Renal cortical epithelial cell (primary cell): Measurements from ENCODE around the gene APEH. TPM values are rescaled to one million over a fixed set of nuclear protein-coding genes. Genes with fewer than 3 reads are reported as not detected.

Experiments
- DNase-seq: peaks from one replicate; pipeline ENCODE4 v3.0.0-alpha.2; 2011; ENCODE audit warnings: low read depth
- total RNA-seq: library from RNA; depleted of rRNA; stranded (reverse); fragments of >200 nt; gene quantifications from 2 replicates; pipeline ENCODE4 v1.2.3, GENCODE V29; 2014

Gene APEH
- total RNA-seq, 1 donor from 2014 or later, result 233 TPM

DNA sequence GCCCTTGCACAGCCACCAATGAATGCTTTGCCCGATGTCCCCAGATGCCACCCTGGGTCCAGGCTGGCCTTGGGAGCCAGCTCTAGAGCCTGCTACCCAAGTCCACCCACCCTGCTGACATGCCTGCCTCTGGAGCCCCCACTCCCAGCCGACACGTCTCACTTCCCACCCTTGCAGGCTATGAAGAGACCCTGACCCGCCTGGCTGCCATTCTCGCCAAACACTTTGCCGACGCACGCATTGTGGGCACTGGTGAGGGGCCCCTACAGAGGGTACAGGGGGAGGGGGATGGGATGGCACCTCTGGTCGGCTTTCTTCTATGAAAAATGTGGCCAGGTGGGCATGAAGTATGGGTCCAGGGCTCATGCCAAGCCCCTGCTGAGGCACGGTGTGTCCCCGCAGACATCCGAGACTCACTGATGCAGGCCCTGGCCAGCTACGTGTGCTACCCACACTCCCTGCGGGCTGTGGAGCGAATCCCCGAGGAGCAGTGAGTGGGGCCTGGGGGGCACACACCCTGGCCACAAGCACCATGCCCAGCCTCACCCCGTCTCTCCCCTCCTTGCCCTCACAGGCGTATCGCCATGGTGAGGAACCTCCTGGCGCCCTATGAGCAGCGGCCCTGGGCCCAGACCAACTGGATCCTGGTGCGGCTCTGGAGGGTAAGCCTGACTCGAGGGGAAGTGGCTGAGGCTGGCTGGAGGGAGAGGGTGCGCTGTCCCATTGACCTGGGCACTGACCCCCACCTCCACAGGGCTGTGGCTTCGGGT lies 39.4 kb downstream of the APEH start:
- DNase-seq, result no peak

DNA sequence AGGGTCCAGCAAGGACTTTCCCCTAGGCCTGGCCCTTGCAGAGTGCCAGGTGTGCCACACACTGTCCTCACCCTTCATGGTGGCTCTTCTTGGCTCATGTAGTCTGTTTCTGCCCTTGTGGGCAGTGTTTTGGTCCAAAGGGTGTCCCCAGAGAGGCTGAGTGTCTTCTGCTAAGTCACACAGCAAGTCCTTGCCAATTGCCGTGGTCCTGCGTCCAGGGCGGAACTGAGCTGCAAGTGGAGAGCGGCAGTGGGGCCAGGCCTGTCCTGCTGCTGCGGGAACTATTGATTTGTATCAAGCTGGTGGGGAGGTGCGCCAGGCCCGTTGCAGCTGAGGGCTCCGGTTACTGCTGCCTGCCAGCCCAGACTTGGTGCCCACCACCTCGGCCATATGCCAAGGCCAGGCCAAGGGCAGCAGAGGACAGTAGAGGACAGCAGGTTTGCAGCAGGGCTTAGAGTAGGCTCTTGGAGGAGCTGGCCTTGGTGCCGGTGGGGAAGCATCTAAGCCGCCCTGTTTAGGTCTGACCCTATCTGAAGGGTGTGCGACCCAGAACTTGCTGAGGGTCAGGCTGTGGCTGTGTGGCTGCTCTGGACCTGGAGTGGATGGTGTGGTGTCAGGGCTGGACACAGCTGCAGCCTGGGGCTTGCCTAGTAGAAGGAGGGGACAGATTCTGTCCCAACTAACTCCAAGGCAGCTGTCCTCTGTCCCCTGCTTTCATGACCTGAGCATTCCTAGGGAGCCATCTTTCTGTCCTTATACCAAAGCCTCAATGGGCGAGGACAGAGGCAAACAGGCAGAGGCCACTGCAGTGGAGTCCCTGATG lies 40.8 kb downstream of the APEH start:
- DNase-seq, result no peak

DNA sequence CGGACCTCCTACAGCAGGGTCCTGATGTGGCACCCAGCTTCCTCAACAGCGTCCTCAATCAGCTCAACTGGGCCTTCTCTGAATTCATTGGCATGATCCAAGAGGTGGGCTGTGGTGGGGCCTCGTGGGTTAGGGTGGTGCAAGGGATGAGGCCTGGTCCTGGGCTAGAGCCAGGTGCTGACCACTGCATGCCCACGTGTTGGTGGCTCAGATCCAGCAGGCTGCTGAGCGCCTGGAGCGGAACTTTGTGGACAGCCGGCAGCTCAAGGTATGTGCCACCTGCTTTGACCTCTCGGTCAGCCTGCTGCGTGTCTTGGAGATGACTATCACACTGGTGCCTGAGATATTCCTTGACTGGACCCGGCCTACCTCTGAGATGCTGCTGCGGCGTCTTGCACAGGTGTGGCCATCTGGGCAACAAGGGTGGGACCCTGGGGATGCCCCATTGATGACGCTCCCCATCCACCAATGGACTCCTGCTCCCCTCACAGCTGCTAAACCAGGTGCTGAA lies 41.5 kb downstream of the APEH start:
- DNase-seq, result no peak

DNA sequence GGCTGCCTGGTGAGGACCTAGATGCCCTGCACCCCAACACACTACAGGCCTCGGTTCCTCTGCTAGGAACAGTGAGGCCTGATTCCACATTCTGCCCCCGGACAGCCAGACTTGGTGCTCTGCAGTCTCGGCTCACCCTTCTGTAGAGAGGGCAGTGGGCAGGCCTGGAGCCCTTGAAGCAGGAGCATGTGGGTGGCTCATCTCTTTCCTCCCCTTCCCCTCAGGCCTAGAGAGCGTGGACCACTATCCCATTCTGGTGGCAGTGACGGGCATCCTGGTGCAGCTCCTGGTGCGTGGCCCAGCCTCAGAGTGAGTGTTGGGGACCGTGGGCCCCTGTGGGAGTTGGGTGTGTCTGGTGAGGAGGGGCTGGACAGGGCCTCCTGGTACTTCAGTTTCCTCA lies 42.0 kb downstream of the APEH start:
- no peak for DNase-seq

DNA sequence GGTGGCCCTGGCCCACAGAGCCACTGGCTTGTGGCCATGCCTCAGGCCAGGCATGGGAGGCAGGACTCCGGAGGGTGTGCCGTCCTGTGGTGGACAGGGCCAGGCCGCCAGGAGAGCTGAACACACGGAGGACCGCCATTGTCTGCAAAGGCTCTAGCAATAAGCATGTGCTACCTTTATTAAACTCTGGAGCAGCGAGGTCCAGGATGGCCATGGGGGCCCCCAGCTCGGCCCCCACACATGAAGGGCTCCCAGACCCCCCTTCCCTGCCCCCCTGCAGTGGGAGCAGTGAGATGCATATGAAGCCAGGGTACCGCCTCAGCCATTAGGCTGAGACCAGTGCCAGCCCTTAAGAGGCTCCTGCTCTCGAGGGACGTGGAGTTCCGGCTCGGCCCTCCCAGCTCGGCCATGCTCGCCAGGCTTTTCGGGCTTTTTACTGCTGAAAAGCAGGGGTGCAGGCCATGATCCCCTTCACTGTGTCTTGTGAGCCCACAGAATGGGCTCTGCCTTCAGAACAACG lies 42.6 kb downstream of the APEH start:
- DNase-seq, result no peak

DNA sequence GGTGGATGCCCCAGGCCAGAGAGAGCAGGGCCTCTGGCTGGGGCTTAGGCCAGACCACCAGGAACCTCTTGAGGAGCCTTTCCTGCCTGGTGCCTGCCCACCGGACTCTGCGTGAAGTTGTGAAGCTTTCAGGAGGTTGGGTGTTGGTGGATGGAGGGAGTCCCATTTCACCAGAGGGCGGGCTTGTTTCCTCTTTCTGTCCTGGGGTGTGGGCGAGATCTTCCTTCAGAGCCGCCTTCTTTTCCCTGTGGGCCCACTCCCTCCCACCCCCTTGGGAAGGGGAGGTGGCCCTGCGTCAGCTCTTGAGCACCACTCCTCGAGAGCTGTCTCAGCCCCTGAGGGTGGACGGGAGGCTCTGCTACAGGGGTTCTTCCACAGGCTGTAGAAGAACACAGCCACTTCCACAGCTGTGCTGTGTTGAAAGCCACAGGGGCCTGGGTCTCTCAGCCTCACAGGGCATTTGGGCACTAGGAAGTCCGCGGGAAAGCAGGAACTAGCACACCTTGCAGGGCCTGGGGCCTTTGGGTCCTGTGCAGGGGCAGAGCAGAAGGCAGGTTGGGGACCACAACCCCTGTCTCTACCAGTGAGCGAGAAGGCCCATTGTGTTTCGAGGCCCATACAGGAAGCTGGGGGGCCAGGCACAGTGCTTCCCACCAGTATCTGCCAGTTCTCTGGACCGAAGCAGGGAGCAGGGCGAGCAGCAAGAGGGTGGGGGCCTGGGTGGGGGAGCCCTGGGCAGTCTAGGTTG lies 43.2 kb downstream of the APEH start:
- no peak for DNase-seq

DNA sequence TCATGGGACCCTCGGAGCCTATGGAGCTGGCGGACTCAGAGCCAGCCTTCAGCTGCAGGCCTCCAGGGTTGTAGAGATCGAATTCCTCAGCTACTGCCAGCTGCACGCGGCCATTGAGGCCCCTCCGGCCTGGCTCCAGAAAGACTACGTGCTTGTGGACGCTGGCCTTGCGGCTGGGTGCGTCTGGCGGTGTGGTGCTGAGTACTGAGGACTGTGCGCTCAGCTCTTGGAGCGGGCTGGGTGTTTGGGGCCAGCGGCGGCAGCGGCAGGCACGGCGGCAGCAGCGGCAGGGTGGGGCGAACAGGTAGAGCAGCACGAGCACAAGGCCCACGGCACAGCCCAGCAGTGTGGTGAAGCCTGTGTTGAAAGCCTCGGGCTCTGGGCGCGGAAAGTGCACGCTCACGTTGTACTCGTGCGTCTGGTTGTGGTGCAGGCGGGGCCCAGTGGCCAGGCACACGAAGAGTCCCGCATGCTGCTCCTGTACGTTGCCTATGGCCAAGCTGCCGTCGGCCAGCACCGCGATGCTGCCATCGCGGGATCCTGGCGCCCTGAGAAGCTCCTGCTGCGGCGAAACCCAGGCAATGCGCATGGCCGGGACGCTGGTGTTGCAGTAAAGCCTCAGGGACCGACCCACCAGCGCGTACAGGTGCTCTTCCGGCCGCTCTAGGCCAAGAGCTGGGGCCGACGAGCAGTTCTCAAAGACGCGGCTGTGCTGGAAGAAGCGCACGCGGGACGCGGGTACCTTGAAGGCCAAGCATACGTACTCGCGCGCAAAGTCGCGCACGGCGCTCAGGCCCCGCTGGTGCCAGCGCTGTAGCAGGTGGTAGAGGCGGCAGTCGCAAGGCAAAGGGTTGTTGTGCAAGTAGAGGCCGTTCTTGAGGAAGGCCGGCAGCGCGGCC lies 44.1 kb downstream of the APEH start:
- DNase-seq, result no peak

DNA sequence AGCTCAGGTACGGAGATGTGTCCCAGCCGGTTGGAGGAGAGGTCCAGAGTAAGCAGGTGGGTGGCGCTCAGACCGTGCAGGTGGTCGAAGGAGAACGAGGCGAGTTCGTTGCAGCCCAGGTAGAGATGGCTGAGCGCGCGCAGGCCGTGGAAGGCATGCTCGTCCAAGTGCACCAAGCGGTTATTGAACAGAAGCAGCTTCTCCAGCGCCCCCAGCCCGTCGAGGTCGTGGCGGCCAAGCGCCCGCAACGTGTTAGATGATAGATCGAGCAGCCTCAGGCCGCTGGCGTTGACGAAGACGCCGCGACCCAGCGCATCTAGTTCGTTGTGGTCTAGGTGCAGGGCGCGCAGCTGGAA lies 44.7 kb downstream of the APEH start:
- no peak for DNase-seq

DNA sequence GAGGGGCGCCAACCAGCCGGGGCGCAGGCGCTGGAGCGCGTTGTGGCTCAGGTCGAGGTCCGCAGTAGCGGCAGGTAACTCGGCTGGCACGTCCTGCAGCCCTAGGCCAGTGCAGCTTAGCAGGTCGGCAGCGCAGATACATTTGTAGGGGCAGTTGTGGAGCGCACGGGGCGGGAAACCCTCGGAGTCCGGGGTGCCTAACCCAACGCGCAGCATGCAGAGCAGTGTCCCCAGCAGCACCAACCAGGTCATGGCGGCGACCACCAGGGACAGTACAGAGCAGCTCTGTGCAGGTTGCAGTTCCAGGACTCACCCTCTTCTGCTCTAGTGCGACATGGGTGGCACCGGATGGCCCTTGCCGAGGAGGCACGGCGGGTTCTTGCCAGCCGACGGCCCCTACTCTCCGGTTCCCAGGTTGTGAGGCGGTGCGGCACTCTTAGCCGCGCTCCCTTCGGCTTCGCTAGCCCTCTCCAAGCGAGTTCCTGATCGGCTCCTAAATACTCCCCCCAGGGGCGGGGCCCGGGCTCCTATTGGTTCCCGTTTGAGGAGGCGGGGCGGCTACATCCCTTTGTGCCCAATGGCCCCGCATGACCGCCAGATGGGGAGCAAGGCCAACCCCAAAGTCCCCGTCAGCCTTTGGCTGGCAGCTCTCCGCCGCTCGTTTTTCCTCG lies 45.2 kb downstream of the APEH start, which contains the start of gene AMIGO3:
AMIGO3 (minus strand) TSS at position 471 of the 671 bp plus-strand sequence; CDS start at position 252, 219 bp downstream.
- DNase-seq, result peak; percentile 77

DNA sequence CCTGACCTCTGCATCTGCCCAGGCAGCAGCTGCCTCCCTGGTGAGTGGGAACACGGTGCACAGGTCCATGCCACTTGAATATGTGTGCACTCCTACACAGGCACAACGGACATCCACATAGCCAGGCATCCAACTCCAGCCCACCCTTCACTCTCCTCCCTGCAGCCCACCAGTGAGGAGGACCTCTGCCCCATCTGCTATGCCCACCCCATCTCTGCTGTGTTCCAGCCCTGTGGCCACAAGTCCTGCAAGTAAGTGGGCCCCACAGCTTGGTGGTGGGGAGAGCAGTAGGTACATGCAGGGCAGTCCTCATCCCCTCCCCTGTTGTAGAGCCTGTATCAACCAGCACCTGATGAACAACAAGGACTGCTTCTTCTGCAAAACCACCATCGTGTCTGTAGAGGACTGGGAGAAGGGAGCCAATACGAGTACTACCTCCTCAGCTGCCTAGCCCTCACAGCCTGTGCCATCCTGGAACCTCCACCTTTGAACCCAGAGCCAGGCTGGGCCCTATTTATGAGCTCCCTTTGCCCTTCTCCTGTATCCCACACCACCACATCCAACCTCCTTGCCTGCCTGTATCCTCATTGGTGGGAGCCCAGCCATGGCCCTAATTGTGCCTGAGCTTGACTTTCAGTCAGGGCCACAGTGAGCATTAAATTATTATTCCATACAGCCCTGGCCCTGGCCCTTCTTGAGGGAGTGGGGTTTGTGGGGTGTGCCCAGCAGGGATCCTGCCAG lies 46.9 kb downstream of the APEH start:
- DNase-seq, result no peak

DNA sequence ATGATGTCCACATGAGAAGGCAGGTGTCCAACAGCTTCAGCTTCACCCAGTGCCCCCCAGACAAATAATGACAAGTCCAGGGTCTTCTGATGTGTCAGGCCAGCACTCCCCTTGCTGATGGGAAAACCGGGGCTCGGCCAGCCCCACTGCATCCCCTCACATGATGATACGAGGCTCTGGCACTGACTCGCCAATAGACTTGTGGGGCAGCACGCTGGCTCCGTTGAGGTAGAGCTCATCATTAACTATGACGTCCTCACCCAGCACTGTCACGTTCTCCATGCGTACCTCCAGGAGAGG lies 47.4 kb downstream of the APEH start:
- DNase-seq, result no peak

DNA sequence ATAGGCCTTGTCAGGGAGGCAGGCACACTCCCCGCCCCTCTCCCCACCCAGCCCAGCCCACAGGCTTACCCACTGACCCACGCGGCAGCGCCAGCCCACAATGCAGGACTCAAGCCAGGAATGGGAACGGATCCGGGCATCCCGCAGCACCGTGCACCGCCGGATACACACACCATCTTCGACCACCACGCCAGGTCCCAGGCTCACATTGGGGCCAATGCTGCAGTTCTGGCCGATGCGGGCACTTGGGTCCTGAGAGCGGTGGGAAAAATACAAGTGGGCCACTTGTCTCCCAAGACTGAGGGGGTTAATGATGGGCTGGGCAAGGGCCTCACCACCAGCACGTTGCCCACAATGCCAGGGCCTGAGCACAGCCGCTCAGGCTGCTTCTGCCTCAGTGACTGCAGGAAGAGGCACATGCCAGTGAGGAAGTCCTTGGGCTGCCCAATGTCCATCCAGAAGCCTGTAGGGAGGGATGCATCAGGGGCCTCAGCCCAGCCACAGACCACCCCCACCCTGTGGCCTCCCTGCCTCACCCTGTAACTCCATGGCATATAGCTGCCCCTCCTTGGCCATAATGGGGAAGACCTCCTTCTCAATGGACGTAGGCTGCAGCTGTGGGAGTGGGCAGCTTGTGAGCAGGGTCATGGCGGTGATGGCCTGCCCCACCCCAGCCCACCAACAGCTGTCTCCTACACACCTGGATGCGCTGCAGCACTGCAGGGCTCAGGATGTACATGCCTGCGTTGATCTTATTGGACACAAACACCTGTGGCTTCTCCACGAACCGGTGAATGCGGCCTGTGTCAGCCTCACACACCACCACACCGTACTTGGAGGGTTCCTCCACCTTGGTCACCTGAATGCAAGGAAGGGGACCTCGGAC lies 48.0 kb downstream of the APEH start:
- DNase-seq, result no peak

DNA sequence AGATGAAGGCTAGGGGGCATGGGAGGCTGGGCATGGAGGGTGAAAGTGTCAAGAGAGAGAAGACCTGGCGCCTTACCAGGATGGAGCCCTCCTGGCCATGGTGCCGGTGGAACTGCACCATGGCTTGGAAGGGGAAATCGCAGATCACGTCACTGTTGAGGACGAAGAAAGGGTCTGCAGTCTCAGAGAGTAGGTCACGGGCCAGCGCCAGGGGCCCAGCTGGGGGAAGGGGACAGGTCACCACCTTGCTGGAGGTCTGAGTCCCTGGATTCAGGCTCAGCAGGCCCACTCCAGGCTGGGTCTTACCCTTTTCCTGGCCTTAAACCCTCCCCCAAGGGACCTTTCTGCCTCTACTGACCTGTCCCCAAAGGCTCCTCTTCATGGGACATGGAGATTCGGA lies 48.7 kb downstream of the APEH start:
- DNase-seq, result no peak

DNA sequence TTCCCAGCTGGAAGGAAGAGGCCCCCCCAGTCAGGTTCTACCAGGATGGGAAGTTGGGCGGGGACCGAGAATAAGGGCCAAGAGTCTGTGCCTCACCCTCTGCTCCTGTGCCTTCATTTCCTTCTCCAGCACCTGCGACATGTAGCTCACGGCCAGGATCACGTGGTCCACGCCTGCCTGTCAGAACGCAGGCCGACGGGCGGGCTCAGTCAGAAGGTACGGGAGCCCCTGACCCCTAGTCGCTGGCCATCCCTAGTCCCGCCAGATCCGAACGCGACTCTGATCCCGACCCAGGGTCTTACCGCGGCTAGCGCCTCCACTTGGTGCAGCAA lies 49.1 kb downstream of the APEH start:
- peak; percentile 34 for DNase-seq

DNA sequence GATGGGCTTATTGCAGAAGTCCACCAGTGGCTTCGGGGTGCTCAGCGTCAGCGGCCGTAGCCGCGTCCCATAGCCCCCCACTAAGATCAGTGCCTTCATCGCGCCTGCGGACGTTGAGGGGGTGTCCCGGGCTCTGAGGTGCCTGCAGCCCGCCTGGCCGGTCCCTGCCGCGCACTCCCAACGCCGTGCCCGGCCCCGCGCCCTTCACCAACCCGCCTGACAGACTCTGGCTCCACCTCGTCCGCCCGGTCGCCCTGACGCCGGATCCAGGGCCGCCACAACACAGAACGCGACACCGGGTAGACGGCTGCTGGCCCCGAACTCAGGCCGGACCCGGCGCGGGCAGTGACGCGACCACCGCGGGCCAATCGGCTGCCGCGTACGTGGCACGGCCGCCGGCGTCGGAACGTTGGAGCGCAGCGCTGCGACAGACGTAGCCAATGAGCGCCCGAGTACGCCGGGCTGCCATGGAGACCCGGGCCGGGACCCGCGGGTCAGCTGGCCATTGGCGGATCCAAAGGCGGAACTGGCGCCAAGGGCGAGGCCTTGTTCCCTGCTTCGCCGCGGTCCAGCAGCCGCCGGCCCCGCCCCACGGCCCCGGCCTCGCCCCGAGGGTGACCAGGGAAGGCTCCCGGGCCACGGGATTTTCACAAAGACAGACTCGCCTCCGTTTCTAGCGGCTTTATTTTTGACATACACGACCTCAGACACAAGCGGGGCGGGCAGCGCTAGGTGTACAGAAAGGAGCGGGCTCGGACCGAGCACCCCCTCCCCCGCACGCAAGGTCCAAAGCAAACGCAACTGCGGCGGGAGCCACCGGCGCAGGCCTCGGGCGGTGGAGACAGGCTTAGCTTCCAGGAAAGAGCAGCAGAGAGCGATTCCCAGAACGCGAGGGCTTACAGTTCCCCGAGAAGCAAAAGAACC lies 49.7 kb downstream of the APEH start, which contains the start of gene GMPPB:
GMPPB (minus strand) TSS at position 324 of the 924 bp plus-strand sequence; CDS start at position 99, 225 bp downstream.
- peak; percentile 91 for DNase-seq

DNA sequence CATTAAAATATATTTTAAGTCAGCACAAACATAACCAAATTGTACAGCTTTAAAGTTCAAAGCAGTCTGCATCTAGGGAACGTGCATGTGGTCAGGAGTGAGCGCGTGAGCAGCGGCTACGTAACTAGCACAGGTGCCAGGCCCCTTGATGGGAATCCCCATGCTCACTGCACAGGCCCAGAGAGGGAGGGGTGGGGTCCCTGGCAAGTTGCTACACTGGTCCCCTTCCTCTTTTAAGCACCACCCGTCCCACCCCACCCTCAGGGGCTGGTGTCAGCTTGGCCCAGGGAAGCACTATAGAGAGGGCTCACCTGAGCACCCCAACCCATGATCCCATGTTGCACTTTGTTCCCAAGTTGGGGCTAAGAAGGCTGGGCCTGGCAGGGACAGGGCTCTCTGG lies 50.4 kb downstream of the APEH start:
- peak; percentile 14 for DNase-seq

DNA sequence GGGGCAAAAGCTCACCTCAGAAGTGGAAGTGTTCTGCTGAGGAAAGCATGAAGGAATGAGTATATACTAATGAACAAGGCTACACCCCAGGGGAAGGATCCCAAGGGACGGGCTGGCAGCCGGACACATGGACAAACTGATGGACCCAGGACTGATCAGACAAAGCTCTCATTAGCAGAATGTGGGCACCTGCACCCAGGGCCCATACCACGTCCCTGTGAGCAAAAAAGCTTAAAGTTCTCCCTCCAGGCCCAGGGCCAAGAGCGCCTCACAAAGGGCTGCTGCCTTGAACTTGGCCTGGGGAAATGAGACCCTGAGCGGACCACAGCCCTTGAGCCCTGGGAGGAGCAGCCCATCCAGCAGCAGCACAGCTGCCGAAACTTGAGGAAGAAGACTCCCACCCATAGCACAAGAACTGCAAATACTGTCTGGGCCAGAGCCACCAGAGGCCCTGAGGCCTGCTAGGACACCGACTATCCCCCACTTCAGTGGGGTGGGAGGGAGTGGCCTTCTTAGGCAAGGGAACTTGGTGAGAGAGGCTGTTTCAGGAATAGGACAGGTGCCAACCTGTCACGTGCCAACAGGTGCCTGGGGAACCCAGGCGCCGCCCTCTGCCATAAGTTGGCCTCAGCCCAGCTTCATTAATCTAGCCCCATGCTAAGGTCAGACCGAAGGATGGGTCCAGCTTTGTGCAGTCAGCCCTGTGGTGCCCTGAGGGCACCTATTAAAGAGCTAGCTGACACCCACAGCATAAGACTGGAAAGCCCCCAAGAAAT lies 51.9 kb downstream of the APEH start:
- DNase-seq, result no peak
